HG03045 (cell line): Measurements from ENCODE around the gene PRKN.
"Not testable (repeated sequence)": the region's sequence is repeated elsewhere in the genome, so short reads cannot be mapped to it uniquely, and the experiment has no call there.

Experiments used
- ATAC-seq: cut with Tn5 transposase; IDR thresholded peaks from one replicate; pipeline ENCODE4 v1.9.1; 2021; ENCODE audit warnings: mild to moderate bottlenecking, moderate library complexity; ENCODE audit not compliant: unreplicated experiment

Gene PRKN

DNA sequence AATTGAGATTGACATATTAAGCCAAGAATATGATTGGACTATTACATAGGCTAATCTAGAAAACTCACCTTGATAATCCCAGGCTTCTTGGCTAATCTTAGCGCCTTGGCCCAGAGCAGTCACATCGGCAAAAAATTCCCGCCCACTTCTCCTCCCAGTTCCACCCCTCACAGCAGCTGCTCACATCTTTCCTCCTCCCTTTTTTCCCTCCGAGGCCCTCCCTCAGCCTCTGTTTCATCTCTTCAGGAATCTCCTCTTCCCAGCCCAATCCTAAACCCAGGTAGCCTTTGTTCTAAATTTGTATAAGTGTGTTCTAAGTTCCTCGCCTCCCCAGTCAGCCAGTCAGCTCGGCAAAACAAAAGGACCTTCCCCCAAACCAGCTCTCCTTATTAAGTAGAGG, 184.3 kb downstream of the PRKN start:
- no peak for ATAC-seq

DNA sequence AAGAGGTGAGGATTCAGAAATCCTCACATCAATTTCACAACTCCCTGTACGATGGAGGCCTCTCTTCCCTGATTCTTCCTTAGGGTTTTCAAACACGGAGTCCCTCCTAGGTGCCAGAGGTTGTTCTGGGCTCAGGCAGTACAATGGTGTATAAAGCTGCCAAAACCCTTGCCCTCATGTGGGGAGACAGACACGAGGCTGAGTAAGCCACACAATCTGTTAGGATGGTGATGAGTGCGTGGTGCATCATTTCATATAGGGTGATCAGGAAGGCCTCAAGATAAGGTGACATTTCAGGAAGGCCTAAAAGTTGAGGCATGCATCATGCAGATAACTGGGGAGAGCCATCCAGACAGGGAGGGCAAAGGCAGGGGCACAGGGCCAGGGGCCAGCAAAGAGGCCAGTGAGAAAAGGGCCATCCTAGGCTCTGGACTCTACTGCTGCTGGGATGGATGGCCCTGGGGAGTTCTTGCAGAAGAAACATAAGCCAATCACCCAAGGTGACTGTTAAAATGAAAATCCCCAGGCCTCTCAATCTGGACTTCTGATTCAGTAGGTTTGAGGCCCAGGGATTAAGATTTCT, 186.5 kb downstream of the PRKN start:
- no peak for ATAC-seq

DNA sequence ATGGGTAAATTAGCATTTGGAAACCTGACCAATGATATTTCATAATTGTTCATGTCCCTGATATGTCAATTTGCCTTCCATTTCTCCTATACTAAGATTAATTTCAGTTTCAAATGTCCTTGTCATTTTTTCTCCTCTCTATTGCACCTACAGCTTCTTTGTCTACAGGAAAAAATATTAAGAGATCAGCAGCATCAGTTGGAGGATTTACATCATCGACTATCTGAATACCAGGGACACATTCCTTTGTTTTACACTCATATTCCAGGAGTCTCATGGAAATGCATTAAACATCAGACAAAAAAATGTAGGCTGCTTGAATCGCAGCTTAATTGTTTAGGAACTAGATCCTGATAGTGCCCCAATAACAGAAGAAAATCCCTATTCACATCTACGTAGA, 188.2 kb downstream of the PRKN start:
- ATAC-seq = no peak

DNA sequence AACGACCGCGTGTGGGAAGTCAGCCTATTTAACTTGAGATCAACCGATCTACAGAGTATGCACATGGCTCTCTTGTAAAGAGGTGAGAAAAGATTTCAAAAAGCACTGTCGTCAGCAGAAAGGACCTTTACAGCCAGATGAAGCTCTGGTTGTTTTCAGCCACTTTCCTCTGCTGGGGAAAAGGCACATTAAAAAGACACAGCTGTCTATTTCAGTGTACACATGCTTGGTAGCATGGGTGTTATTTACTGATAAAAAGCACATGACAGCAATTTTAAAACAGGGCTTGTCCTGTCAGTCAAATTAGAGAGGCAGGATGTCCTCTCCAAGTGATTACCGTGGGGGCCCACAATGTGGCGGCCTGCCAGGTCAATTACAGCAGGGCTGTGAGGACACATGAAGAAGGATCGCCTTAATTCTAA, 188.9 kb downstream of the PRKN start:
- ATAC-seq = no peak

DNA sequence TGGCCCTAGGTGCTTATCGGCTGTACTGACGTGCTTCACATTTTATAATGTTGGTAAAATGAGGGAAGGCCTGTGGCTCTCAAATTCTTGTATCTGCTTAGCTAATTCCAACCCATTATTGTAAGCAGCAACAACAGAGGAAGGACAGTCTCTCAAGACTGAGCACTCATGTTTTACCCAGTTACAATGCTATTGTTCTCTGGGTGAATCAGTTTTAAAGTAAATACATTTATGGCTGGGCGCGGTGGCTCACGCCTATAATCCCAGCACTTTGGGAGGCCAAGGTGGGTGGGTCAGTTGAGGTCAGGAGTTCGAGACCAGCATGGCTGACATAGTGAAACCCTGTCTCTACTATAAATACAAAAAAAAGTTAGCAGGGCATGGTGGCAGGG, 194.6 kb downstream of the PRKN start:
- no peak for ATAC-seq

DNA sequence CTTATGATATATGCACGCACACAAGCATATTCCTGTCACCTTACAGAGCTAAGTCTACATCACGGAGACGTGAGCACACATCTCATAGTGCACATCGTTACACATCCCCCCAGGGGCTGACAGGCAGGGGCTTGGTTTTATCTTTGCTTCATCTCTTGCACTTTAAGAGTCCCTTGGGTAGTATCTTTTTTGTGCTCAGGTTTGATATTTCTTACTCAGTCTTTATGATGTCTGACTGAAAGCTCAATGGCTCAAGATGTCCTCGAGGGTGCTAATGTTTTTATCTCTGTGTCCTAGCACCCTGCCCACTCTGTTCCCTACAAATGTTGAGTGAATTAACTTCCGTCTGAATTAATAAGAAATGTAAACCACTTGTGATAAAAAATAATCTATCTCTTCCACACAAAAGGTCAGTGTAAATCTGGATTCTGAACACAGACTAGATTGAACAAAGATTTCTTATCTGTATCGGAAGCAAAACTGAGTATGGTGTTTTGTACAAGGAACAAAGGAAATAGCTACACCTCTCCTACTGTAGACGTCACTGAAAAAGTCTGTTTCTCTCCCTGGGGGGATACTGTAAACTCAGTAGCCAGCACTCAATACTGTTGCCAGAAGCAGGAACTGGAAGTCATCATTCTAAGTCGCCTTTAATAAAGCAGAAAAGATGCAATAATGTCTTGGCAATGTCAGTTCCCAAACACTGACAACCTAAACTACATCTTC, 195.1 kb downstream of the PRKN start:
- no peak for ATAC-seq

DNA sequence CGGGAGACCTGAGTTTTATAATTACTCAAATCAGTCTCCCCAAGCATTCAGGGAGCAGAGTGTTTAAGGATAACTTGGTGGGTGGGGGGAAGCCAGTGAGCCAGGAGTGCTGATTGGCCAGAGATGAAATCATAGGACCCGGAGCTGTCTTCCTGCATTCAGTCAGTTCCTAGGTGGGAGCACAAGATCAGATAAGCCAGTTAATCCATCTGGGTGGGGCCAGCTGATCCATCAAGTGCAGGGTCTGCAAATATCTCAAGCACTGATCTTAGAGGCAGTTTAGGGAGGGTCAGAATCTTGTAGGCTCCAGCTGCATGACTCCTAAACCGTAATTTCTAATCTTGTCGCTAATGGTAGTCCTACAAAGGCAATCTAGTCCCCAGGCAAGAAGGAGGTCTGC, 196.2 kb downstream of the PRKN start:
- ATAC-seq = not testable (repeated sequence)

DNA sequence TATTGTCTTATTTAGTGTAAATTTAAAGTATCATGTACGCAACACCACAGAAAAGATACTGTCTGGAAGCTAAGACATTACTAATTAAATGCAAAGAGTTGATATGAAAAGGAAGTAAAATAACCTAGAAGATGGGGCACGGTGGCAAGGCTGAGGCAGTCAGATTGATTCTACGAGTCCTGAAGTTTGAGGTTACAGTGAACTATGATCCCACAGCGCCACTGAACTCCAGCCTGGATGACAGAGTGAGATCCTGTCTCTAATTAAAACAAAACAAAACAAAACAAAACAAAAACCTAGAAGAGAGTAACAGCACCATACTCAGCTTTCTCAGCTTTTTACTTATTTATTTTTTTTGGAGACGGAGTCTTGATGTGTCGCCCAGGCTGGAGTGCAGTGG, 199.0 kb downstream of the PRKN start:
- ATAC-seq = no peak

DNA sequence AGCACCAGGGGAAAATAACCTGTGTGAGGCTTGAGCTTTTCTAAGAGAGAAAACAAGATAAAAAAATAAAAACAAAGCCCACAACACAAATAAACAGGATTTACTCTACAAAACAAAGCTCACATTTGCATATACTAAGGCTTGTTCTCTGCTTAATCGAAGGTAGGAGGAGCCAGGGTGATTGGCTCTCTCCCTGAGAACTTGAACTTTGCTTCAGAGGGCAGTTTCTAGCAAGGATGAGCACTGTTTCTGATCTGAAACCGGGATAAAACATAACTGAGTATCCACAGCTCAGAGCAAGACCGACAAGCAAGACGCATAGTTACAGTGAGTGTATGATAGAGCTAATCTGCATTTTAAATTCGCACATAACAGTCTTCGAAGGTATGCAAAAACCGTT, 200.6 kb downstream of the PRKN start:
- no peak for ATAC-seq

DNA sequence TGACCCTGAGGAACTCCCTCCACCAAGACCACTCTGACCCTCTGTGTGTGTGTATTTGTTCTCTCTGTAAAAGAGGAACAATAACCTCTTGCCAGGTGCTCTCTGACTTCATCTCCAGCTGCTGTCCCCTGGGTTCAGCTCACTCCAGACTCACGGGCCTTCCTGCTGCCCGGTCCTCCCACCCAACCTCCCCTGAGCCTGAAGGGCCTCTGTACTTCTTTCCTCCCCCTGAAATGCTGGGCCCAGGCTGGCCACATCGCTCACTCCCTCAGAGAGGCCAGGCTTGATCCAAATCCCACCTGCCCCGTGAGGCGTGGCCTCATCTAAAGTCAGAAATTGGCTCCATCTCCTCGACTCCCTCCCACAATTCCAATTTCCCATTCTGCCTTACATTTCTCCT, 202.4 kb downstream of the PRKN start:
- no peak for ATAC-seq

DNA sequence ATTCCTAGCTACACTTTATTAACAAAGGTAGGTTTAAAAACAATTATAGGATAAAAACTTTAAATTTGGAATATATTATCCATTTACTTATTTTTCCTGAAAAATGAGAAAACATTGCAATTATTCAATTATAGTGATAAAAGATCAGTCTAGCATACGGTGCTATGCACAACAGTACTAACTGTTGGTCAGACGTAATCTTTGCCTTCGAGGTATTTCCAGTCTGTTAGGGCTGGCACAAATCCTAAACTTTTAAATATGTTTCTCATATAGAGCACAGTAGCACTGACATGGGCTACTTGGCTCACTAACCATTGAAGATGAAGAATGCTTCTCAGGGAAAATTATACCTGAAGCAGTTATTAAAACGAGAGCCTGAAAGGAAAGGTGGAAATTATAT, 214.8 kb downstream of the PRKN start:
- no peak for ATAC-seq

DNA sequence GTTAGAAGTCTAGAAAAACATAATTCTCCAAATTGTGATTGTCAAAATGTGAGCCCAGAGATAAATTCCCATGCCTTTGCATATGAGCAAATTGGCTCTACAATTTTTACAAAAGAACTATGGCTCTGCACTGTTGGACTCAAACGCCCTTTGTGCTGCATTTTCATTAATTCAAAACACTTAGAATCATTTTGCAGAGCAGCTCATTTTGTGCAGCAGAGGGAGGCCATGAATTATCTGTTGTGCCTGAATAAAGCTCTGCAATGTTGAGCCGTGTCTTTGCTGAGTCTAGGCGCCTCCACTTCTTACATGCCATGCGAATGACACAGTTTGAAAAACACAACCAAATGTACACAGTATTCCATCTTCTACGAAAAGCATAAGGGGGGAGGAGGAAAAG, 230.2 kb downstream of the PRKN start:
- ATAC-seq = no peak

DNA sequence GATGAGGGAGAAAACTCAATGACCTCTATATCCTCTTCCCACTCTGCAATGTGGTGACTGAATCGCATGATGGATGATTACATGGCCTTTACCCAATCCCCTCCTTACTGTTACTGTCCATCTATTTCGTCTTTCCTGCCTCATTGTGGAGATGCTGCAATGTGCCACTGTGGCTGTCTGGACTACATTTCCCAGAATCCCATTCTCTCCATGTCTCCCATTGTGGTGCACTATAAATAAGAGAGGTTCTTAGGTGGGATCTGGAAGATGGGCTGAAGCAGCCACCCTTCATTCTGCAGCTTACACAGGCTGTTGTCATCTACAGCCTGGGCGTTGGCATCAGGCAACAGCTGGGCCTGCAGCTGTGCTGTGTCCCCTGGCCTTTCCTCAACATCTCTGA, 233.6 kb downstream of the PRKN start:
- no peak for ATAC-seq

DNA sequence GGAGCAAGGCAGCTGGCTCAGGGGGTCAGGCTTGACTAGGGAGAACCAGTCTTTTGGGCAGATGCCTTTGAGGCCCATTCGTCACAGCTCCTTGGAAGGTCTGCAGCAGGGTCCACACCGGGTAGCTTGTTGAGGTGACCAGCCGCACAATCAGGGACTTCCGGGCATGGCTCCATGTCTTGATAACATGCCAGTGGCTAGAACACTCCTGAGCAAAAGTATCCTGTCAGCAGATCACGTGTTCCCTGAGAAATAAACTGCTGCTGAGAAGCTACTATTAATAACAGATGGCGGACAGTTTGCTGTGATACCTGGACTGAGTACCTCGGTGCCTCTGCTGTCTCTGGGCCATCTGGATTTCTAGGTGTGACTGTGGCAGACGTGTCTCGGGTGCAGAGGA, 235.9 kb downstream of the PRKN start:
- no peak for ATAC-seq

DNA sequence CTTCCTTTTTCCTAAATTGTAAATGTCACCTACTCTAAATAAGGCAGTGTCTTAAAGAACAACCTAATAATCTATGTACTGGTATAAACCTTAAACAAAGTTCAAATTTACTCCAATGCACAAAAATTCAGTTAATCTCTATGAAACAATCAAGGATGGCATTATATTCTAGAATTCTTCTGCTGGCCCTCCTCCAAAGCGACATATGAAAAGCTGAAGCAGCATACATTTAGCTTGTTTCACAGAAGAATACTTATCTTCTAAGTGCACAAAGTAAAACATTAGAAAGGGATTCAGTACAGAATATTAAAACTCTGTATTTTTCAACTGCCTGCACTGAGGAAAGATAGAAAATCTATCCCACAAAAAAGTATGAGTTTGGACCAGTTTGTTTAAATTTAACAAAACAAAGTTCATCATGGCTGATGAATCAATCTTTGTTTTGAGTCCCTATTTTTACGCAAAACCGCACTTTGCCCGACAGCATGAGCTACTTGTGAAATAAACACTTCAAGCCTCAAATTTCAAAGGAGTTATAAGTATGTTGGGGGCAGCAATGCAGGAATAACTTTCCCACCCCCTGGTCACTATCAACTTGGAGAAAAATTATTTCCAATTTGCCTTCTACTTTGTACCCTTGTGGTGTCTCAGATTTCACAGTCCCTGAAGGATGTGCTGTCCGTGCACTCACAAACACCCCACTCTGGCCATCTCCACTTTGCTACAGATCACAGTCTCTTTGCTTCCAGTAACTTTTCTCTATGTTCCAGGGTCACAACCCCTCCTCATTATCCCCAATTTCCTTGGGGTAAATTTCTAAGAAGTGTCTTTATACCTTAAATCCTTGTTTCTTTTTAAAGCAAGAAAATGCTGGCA, 238.2 kb downstream of the PRKN start:
- ATAC-seq = no peak

DNA sequence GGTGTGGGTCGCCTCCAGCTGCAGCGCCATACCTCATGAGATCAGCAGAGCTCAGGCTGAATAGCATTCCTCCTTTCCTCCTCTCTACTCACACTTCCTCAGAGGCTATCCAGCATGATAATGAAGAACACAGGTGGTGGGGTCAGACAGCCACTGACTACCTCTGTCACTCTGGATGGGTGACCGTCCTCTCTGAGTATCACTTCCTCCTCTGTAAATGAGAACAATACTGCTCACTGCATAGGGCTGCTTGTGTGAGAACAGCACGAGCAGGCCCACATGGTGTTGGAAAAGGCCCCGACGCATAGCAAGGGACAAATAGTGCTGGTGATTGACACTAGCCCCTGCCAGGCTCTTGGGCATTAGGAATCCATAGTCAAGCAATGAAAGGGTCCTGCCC, 239.1 kb downstream of the PRKN start:
- no peak for ATAC-seq

DNA sequence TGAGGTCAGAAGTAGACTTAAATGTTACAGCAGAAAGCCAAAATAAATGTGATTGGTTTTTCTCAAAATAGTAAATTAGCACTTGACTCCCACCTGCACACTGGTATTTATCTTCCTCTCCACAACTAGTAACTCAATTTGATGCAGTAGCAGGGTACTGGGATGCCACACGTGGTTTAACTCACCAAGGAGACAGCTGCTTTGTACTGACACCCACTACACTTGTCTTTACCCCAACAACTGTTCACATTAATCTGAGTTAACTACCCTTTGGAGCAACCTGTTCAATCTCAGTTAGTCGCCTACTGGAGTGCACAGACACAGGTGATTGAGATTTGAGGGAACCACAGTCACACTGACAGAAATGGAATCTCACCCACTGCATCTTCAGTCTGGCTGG, 242.1 kb downstream of the PRKN start:
- no peak for ATAC-seq

DNA sequence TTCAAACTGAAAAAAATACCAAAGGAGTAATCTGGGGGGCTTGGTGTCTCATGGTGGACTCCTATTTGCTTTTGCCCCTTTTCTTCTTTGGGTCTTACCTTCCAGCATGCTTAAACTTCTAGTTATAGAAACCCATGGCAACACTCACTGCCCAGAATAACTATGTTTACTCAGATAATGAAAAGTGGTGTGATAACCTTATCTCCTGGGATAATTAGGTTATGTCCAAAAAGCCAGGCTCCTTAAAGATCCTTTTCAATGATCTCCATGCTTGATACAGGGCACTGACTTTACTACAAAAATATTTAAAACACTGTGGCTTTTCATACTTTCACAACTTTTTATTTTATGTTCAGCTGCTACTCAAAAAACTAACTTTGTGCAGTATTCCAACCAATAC, 245.6 kb downstream of the PRKN start:
- ATAC-seq = no peak

DNA sequence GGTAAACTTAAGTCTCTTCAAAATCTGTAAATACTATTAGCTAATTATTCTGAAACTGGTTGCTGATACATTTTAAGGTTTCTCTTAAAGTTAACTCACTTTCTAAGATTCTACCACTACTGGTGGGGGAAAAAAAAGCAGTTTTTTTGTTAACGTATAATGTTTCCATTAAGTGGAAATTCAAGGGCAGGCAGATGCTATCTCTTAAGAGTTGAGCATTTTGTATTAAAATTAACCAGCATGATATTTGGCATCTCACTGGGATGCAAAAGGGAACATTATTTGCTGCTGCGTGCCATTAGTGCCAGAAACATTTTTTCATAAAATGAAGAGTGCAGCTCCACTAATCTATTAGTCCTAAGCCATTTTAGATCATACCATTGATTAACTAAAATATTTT, 246.2 kb downstream of the PRKN start:
- no peak for ATAC-seq

DNA sequence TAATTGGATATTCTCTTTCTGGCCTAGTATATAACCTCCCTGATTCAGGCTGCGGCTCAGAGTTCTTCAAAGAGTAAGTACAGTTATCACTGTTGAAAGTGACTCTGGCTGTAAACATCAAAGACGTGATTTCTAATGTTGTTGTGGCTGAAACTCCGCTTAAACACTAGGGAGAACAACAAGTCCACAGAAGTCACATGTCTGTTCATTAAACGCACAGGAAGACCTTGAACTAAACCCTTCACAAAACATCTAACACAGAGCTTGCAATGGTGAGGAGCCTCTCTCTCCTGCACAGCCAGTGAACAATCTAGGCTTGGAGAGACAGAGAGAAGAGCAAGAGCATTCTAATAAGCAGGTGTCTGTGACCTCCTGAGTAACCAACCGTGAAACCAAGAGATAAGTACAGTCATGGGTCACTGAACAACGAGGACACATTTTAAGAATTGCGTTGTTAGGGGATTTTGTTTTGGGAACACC, 249.3 kb downstream of the PRKN start:
- no peak for ATAC-seq

DNA sequence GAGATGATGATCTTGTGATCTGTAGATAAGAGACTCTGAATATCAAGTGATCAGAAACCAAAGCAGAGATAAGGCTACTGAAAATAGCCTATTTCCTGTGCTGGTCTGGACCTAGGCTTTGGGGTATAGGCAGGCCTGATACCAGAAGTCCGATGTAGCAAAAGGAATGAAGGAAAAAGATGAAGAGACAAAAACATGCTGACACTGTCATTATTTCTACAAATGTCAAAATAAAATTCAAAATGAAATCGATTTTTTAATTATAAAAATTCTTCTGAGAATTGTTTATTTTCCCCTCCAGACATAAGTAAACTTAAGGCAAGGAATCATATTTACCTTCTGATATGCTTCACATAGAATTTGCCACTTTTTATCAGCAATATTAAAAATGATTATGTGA, 252.8 kb downstream of the PRKN start:
- no peak for ATAC-seq

DNA sequence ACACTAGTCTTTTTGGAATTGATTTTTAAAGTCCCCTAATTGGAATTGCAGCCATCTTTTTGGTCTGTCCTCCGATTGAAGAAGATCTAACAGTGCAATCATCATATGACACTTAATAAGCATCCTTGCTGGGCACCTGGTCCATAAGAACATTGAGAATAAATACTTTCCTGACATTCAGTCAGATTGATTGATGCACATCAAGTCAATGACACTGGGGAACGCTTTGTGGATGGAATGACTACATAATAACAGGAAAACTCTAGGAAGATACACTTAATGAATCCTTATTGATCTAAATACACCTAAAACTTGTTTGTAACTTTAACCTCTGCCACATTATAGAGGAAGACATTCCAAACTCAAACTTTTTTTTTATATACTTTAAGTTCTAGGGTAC, 255.7 kb downstream of the PRKN start:
- ATAC-seq = no peak
